Immature natural killer cell (primary cell): ENCODE data around the gene CSN3. TPM values are rescaled to one million over a fixed set of nuclear protein-coding genes. Genes with fewer than 3 reads are reported as not detected.

Experiments used
- DNase-seq, 3 donors: peaks; one replicate each; pipeline ENCODE4 v3.0.0; 2022; ENCODE audit warnings: mixed read lengths in 1 of 3
- H3K27ac Mint-ChIP-seq, 6 donors: one replicate each; pipeline ENCODE4 v1.8.0; 2020; ENCODE audit warnings: mixed read lengths in 6 of 6, mild to moderate bottlenecking in 5 of 6, inconsistent platforms in 4 of 6, moderate library complexity in 3 of 6
- H3K27me3 Mint-ChIP-seq, 3 donors: one replicate each; pipeline ENCODE4 v1.8.0; 2020 to 2021; ENCODE audit warnings: low read depth in 3 of 3, mild to moderate bottlenecking in 3 of 3, mixed read lengths in 3 of 3, moderate library complexity in 3 of 3, inconsistent platforms in 1 of 3
- H3K36me3 Mint-ChIP-seq, 3 donors: one replicate each; pipeline ENCODE4 v1.8.0; 2020; ENCODE audit warnings: mixed read lengths in 3 of 3, inconsistent platforms in 2 of 3, mild to moderate bottlenecking in 2 of 3
- H3K4me1 Mint-ChIP-seq, 2 donors: one replicate each; pipeline ENCODE4 v1.8.0; 2020; ENCODE audit warnings: inconsistent platforms in 2 of 2, mild to moderate bottlenecking in 2 of 2, mixed read lengths in 2 of 2, moderate library complexity in 1 of 2
- H3K4me3 Mint-ChIP-seq, 5 donors: one replicate each; pipeline ENCODE4 v1.8.0; 2020; ENCODE audit warnings: mild to moderate bottlenecking in 5 of 5, mixed read lengths in 5 of 5, inconsistent platforms in 3 of 5, moderate library complexity in 3 of 5
- H3K9me3 Mint-ChIP-seq, 6 donors: one replicate each; pipeline ENCODE4 v1.8.0; 2020; ENCODE audit warnings: mild to moderate bottlenecking in 6 of 6, mixed read lengths in 6 of 6, inconsistent platforms in 4 of 6, moderate library complexity in 3 of 6
- polyA plus RNA-seq, 3 donors: library from polyadenylated mRNA; unstranded; fragments of 300-500 nt; fragmentation: Illumina TruSeq; gene quantifications; one replicate each; pipeline ENCODE4 v1.2.3, GENCODE V29; 2021

Gene CSN3
- polyA plus RNA-seq, 3 donors from 2014 or later, result not detected

GRCh38 chr4:70239884-70240591 is 2.4 kb upstream of the CSN3 start:
- Mint-ChIP-seq H3K27ac (no peak overlapping the region), H3K36me3 (no peaks in the 10 kb centered on the region), H3K4me1 (no peaks in the 10 kb centered on the region), H3K4me3 (no peak overlapping the region), H3K27me3 (peaks cover 0 to 1% (median 0%) of the 10 kb centered on the region in 3 donors), H3K9me3 (peaks cover 0 to 5% (median 0%) of the 10 kb centered on the region in 6 donors)
- no peak for DNase-seq

- Mint-ChIP-seq H3K4me1 (no peaks in the 10 kb centered on the region), H3K36me3 (no peaks in the 10 kb centered on the region), H3K4me3 (no peak overlapping the region), H3K9me3 (peaks cover 0 to 8% (median 0%) of the 10 kb centered on the region in 6 donors), H3K27me3 (peaks cover 0 to 1% (median 0%) of the 10 kb centered on the region in 3 donors), H3K27ac (no peak overlapping the region)
- DNase-seq, result no peak
These were observed 694 bp downstream of the CSN3 start for GRCh38 chr4:70243091-70243490.

DNA sequence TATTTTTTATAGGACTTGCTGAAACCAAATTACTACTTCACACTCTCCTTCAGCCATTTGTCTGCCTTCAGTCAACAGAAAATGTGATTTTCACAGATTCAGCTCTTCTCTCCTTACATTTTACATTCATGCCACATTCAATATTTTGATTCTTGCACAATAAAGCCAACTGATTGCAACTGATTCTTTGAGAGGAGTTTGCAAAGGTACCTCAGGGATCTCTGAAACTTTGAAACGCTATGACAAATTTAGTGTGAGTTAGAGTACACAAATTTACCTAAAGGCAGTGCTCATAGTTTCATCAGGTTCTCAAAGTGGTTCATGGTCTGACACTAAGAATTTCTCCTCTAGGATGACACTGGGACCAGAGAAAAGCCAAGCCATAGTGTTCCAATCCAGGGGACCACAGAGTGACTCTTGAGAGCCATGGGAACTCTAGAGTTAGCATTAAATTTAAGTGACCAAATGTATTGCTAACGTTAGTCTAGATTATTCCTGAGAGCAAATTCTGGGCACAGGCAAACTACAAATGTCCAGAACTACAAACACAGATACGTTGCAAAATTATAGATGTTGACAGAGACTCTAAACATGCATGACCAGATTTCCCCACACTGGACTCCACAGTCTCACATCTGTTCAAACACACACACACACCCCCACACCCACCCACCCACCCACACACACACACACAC is 9.0 kb downstream of the CSN3 start:
- Mint-ChIP-seq H3K27me3 (peaks cover 0 to 1% (median 0%) of the 10 kb centered on the region in 3 donors), H3K27ac (no peak overlapping the region), H3K4me3 (no peak overlapping the region), H3K36me3 (no peaks in the 10 kb centered on the region), H3K9me3 (peaks cover 0 to 15% (median under 1%) of the 10 kb centered on the region in 6 donors), H3K4me1 (no peaks in the 10 kb centered on the region)
- DNase-seq, result no peak

GRCh38 chr4:70251945-70252277 is 9.5 kb downstream of the CSN3 start:
- H3K9me3 Mint-ChIP-seq, result peaks cover 0 to 15% (median under 1%) of the 10 kb centered on the region in 6 donors
- H3K27ac Mint-ChIP-seq, result no peak overlapping the region
- peaks cover 0 to 1% (median 0%) of the 10 kb centered on the region in 3 donors for H3K27me3 Mint-ChIP-seq
- no peak for DNase-seq
- H3K36me3 Mint-ChIP-seq, result no peaks in the 10 kb centered on the region
- no peak overlapping the region for H3K4me3 Mint-ChIP-seq
- H3K4me1 Mint-ChIP-seq, result no peaks in the 10 kb centered on the region

DNA sequence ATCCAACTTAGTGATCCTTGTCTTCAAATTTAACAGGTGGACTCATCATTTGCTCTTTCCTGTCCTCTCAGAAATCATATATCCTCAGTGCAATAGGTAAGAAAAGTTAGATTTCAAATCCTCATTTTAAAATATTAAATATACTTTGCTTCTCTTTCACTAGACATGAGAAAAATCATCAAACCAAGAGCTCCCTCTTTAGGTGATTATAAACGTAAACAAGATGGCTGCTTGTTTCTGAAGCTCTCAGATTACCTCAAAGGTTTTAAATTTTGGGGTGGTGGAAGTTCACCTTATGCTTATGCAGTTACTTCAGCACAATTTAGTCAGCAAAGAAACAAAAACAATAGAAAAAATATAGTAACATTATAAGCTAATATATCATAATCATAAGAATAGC is 27.3 kb downstream of the CSN3 start:
- H3K36me3 Mint-ChIP-seq, result no peaks in the 10 kb centered on the region
- peaks cover 0 to 4% (median under 1%) of the 10 kb centered on the region in 6 donors for H3K9me3 Mint-ChIP-seq
- no peak overlapping the region for H3K27ac Mint-ChIP-seq
- H3K4me3 Mint-ChIP-seq, result no peak overlapping the region
- no peaks in the 10 kb centered on the region for H3K27me3 Mint-ChIP-seq
- H3K4me1 Mint-ChIP-seq, result no peaks in the 10 kb centered on the region
- no peak for DNase-seq

DNA sequence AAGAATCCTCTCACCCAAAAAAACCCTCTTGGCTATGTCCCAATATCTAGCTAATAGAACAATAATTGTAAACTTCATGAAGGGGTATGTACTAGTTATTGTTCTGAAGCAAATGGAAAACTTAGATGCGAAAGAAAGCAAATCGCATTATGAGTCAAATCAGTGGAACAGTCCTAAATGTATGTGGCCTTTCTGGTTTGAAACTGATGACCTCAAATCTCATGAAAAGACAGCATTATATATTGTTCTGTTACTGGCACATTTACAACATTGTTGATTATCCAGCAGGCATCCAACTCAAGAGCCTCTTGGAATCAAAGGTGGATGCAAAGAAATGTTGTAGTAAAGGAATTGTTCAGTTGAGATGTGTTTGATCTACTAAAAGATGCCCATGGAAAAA is 34.7 kb downstream of the CSN3 start:
- H3K4me1 Mint-ChIP-seq, result no peaks in the 10 kb centered on the region
- H3K9me3 Mint-ChIP-seq, result peaks cover 0 to 4% (median 0%) of the 10 kb centered on the region in 6 donors
- no peaks in the 10 kb centered on the region for H3K36me3 Mint-ChIP-seq
- H3K27me3 Mint-ChIP-seq, result peaks cover 0 to 4% (median 2%) of the 10 kb centered on the region in 3 donors
- DNase-seq, result no peak
- H3K4me3 Mint-ChIP-seq, result no peak overlapping the region
- no peak overlapping the region for H3K27ac Mint-ChIP-seq

DNA sequence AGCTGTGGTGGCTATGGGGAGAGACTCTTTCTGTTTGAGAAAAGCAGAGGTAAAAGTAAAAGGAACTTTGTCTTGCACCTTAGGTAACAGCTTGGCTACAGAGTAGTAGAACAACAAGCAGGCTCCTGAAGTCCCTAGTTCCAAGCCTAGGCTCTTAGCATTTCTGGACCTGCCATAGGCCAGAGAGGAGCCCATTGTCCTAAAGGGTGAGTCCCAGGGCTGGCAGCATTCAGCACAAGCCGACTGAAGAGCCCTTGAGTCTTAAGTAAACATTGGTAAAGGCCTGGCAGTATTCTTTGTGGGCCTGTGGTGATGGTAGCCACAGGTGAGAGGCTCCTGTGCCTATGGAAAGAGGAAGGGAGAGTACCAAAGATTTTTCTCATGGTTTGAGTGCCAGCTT is 38.2 kb downstream of the CSN3 start:
- Mint-ChIP-seq H3K4me3 (no peak overlapping the region), H3K27me3 (peaks cover 0 to 4% (median 2%) of the 10 kb centered on the region in 3 donors), H3K9me3 (peaks cover 0 to 8% (median 5%) of the 10 kb centered on the region in 6 donors), H3K4me1 (no peaks in the 10 kb centered on the region), H3K36me3 (no peaks in the 10 kb centered on the region), H3K27ac (no peak overlapping the region)
- no peak for DNase-seq

DNA sequence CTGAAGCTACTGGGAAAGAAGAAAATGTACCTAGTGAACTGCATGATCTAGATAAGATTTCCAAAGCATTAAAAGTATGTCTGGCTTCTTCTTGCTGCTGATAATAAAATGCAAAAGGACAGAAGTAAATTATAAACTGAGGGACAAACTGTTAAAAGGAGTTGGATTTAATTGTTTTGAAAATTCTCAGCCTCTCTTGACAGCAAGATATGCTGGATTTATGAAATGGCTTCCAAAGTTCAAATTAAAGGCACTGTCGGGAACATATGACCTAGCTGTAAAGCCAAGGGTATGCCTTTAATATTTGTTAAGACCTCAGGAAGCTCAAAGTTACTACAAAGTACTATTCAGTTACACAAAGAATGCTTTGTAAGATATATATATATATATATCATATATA is 46.3 kb downstream of the CSN3 start:
- Mint-ChIP-seq H3K4me3 (no peak overlapping the region), H3K9me3 (peaks cover 0 to 27% (median 2%) of the 10 kb centered on the region in 6 donors), H3K36me3 (no peaks in the 10 kb centered on the region), H3K27ac (no peak overlapping the region), H3K27me3 (no peaks in the 10 kb centered on the region), H3K4me1 (no peaks in the 10 kb centered on the region)
- DNase-seq, result no peak

DNA sequence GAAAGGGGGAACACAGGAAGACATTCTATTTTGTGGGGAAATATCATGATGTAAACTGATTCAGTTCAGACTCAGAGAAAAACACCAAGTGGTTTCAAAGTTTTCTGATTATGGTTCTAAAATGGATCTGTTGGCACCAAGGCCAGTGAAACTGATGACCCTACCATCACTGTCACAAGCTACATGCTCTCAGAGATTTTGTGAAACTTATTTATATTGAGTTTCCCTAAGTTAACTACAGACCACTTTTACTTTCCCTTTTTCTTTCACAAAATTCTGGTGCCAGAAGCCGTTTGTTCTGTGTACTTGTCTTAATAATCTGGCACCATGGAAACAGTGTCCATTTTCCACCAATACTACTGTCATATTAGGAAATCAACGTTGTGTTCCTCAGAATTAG is 48.9 kb downstream of the CSN3 start:
- Mint-ChIP-seq H3K27me3 (no peaks in the 10 kb centered on the region), H3K27ac (no peak overlapping the region), H3K9me3 (peaks cover 0 to 17% (median 4%) of the 10 kb centered on the region in 6 donors), H3K36me3 (no peaks in the 10 kb centered on the region), H3K4me3 (no peak overlapping the region), H3K4me1 (no peaks in the 10 kb centered on the region)
- DNase-seq, result no peak

DNA sequence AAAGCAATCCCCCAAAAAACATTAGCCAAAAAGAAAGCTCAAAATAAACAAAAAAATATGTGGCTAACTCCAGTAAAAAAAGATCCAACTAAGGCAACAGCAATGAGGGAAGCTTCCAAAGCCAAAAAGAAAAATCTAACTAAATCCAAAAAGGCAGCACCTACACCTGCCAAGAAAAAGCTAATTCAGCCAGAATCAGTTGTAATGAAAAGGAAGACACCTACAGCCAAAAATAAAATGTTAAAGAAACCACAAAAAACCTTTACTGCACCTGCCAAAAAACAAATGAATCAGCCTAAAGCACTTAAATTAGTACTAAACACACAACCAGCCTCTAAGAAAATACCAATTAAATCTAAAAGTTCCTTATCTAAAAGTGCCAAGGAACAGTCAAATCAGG is 55.2 kb downstream of the CSN3 start:
- Mint-ChIP-seq H3K36me3 (no peaks in the 10 kb centered on the region), H3K27me3 (no peaks in the 10 kb centered on the region), H3K4me3 (no peak overlapping the region), H3K9me3 (peaks cover 3 to 18% (median 9%) of the 10 kb centered on the region in 6 donors), H3K27ac (no peak overlapping the region), H3K4me1 (no peaks in the 10 kb centered on the region)
- no peak for DNase-seq

DNA sequence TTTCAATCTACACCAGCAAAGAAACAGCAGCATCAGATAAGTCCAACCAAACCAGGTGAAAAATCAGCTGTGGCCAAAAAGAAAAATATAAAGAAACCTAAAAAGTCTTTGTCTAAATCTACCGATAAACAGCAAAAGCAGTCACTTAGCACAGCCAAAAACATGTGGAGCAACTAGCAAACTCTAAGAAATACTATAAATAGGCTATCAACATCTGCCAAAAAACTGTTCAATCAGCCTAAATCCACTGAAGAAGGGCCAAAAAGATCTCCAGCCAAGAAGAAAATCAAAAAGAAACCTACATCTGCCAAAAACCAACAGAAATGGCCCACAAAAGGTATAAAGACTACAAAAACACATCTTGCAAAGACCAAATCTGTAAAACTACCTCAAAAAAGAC is 55.7 kb downstream of the CSN3 start:
- H3K4me3 Mint-ChIP-seq, result no peak overlapping the region

GRCh38 chr4:70299643-70300042 is 57.2 kb downstream of the CSN3 start:
- no peaks in the 10 kb centered on the region for H3K4me1 Mint-ChIP-seq
- no peak overlapping the region for H3K27ac Mint-ChIP-seq
- no peak overlapping the region for H3K4me3 Mint-ChIP-seq
- H3K27me3 Mint-ChIP-seq, result no peaks in the 10 kb centered on the region
- no peak for DNase-seq
- no peaks in the 10 kb centered on the region for H3K36me3 Mint-ChIP-seq
- peaks cover 0 to 15% (median 7%) of the 10 kb centered on the region in 6 donors for H3K9me3 Mint-ChIP-seq

More for the DNA sequence above, 55.7 kb downstream of the CSN3 start:
- Mint-ChIP-seq H3K36me3 (no peaks in the 10 kb centered on the region), H3K27ac (no peak overlapping the region), H3K27me3 (no peaks in the 10 kb centered on the region), H3K9me3 (peaks cover 3 to 21% (median 9%) of the 10 kb centered on the region in 6 donors), H3K4me1 (no peaks in the 10 kb centered on the region)
- no peak for DNase-seq

- DNase-seq, result no peak
- H3K9me3 Mint-ChIP-seq, result peaks cover 0 to 13% (median 7%) of the 10 kb centered on the region in 6 donors
- H3K27ac Mint-ChIP-seq, result no peak overlapping the region
- no peak overlapping the region for H3K4me3 Mint-ChIP-seq
- H3K36me3 Mint-ChIP-seq, result no peaks in the 10 kb centered on the region
- H3K27me3 Mint-ChIP-seq, result no peaks in the 10 kb centered on the region
- H3K4me1 Mint-ChIP-seq, result no peaks in the 10 kb centered on the region
These were observed 57.8 kb downstream of the CSN3 start for GRCh38 chr4:70300215-70300614.
